Nephron progenitor cell (in vitro differentiated cells): ENCODE results near the gene FBXO4.
"Not testable (repeated sequence)": the region's sequence is repeated elsewhere in the genome, so short reads cannot be mapped to it uniquely, and the experiment has no call there.

Source experiments
- DNase-seq: peaks from one replicate; pipeline ENCODE4 v3.0.0; 2021
- H3K27ac Mint-ChIP-seq: 2 replicates; pipeline ENCODE4 v1.8.0; 2021; ENCODE audit warnings: mild to moderate bottlenecking, moderate library complexity, mixed read lengths
- H3K27me3 Mint-ChIP-seq: 2 replicates; pipeline ENCODE4 v1.8.0; 2021; ENCODE audit warnings: mild to moderate bottlenecking, low read depth, mixed read lengths; ENCODE audit not compliant: poor library complexity
- H3K36me3 Mint-ChIP-seq: 2 replicates; pipeline ENCODE4 v1.8.0; 2021; ENCODE audit warnings: low read depth, mixed read lengths
- H3K4me1 Mint-ChIP-seq: 2 replicates; pipeline ENCODE4 v1.8.0; 2021; ENCODE audit warnings: mixed read lengths
- H3K4me3 Mint-ChIP-seq: 2 replicates; pipeline ENCODE4 v1.8.0; 2021; ENCODE audit warnings: mild to moderate bottlenecking, moderate library complexity, mixed read lengths
- H3K9me3 Mint-ChIP-seq: 2 replicates; pipeline ENCODE4 v1.8.0; 2021; ENCODE audit warnings: mild to moderate bottlenecking, moderate library complexity, mixed read lengths
- TF ChIP-seq, protein P1 (sequence below): fragments of 200-600 bp; sonication (generic); IDR thresholded peaks from 2 replicates; pipeline ENCODE4 v1.5.0; 2021; ENCODE audit warnings: antibody characterized with exemption

Gene FBXO4

DNA sequence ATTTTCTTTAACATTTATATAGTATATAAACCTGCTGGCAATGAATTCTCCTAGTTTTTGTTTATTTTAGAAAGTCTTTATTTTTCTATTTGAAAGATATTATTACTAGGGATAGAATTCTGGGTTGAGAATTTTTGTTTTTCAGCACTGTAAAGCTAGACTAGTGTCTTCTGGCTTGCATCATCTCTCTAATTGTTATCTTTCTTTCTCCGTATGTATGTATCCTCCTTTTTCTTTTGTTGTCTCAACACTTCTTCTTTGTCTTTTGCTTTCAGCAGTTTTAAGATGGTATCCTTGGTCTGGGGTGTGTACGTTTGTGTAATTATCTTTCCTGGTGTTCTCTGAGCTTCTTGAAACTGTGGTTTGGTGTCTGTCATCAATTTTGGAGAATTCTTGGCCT lies 48.8 kb downstream of the FBXO4 start:
- Mint-ChIP-seq H3K4me3 (no peak overlapping the region), H3K36me3 (no peaks in the 10 kb centered on the region), H3K9me3 (peaks cover 18% of the 10 kb centered on the region), H3K27ac (peak overlapping the region; percentile 0), H3K4me1 (no peaks in the 10 kb centered on the region), H3K27me3 (peaks cover 4% of the 10 kb centered on the region)
- DNase-seq = no peak
- TF ChIP-seq, protein P1, sequence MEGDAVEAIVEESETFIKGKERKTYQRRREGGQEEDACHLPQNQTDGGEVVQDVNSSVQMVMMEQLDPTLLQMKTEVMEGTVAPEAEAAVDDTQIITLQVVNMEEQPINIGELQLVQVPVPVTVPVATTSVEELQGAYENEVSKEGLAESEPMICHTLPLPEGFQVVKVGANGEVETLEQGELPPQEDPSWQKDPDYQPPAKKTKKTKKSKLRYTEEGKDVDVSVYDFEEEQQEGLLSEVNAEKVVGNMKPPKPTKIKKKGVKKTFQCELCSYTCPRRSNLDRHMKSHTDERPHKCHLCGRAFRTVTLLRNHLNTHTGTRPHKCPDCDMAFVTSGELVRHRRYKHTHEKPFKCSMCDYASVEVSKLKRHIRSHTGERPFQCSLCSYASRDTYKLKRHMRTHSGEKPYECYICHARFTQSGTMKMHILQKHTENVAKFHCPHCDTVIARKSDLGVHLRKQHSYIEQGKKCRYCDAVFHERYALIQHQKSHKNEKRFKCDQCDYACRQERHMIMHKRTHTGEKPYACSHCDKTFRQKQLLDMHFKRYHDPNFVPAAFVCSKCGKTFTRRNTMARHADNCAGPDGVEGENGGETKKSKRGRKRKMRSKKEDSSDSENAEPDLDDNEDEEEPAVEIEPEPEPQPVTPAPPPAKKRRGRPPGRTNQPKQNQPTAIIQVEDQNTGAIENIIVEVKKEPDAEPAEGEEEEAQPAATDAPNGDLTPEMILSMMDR = no peak

DNA sequence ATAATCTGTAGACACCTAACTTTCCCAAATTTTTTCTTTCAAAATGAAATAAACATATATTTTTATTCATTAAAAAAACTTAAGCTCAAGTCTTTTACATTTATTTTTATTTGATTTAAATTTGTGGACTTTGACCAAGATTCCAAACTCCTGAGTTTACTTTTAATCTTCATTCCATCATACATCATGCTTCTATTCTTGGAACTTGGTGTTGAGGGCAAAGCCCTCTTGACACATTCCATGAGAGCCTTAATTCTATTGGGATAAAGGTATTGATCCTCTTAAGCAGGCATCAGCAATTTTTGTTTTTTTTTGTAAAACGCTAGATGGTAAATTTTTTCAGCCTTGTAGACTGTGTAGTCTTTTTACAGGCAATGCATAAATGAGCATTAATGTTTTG lies 53.6 kb downstream of the FBXO4 start:
- Mint-ChIP-seq H3K4me3 (no peak overlapping the region), H3K36me3 (no peaks in the 10 kb centered on the region), H3K9me3 (peaks cover 4% of the 10 kb centered on the region), H3K27ac (no peak overlapping the region), H3K4me1 (no peaks in the 10 kb centered on the region), H3K27me3 (no peaks in the 10 kb centered on the region)
- TF ChIP-seq, protein P1 = no peak
- DNase-seq = no peak

- H3K4me1 Mint-ChIP-seq = no peaks in the 10 kb centered on the region
- no peak overlapping the region for H3K4me3 Mint-ChIP-seq
- H3K36me3 Mint-ChIP-seq = no peaks in the 10 kb centered on the region
- TF ChIP-seq, protein P1 = no peak
- no peak for DNase-seq
- no peaks in the 10 kb centered on the region for H3K9me3 Mint-ChIP-seq
- no peaks in the 10 kb centered on the region for H3K27me3 Mint-ChIP-seq
- H3K27ac Mint-ChIP-seq = no peak overlapping the region
These were observed 55.3 kb downstream of the FBXO4 start for GRCh38 chr5:41980396-41980795.

DNA sequence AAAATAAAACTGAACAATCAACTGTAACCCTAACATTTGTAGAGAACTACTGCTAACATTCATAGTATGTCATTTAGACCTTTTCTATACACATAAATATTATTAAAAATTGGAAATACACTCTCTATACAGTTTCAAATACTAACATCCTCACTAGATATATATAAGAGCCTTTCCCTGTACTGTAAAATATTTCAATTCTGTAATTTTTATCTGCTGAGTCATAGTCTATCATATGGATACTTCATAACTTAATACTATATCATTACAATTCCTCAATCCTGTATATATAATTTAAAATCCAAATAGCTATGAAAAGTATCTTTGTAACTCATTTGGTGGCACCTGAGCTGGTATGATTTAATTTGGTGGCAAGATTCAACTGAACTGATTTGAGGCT lies 55.8 kb downstream of the FBXO4 start:
- no peak for DNase-seq
- H3K4me3 Mint-ChIP-seq = no peak overlapping the region
- no peaks in the 10 kb centered on the region for H3K36me3 Mint-ChIP-seq
- no peak overlapping the region for H3K27ac Mint-ChIP-seq
- H3K4me1 Mint-ChIP-seq = peaks cover 1% of the 10 kb centered on the region
- no peaks in the 10 kb centered on the region for H3K27me3 Mint-ChIP-seq
- no peaks in the 10 kb centered on the region for H3K9me3 Mint-ChIP-seq
- TF ChIP-seq, protein P1 = no peak

DNA sequence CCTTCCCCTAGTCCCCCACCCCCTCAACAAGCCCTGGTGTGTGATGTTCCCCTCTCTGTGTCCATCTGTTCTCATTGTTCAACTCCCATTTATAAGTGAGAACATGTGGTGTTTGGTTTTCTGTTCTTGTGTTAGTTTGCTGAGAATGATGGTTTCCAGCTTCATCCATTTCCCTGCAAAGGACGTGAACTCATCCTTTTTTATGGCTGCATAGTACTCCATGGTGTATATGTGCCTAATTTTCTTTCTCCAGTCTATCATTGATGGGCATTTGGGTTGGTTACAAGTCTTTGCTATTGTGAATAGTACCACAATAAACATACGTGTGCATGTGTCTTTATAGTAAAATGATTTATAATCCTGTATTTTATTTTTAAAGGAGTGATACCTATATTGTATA lies 57.8 kb downstream of the FBXO4 start:
- H3K27me3 Mint-ChIP-seq, H3K4me3 Mint-ChIP-seq, H3K36me3 Mint-ChIP-seq, H3K27ac Mint-ChIP-seq, H3K9me3 Mint-ChIP-seq, H3K4me1 Mint-ChIP-seq, DNase-seq: not testable (repeated sequence)

DNA sequence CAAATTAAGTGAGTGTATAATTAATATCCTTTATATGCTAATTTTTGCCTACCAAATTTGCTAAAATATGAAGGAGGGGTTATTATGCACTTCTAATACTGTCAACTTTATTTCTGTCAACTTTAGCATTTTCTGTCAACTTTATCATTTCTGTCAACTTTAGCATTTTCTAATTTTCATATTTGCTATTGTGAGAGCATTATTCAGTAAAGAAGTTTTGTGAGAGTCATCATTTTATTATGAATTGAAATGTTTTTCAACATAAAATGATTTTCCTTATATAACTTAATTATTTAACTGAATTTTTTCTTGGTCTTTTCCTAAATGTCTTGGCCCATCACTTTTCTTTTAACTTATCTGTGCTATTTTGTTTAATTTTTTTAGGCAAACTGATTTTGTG lies 58.2 kb downstream of the FBXO4 start:
- H3K27ac Mint-ChIP-seq = no peak overlapping the region
- no peaks in the 10 kb centered on the region for H3K9me3 Mint-ChIP-seq
- TF ChIP-seq, protein P1 = no peak
- no peaks in the 10 kb centered on the region for H3K27me3 Mint-ChIP-seq
- H3K36me3 Mint-ChIP-seq = no peaks in the 10 kb centered on the region
- DNase-seq = no peak
- no peak overlapping the region for H3K4me3 Mint-ChIP-seq
- peaks cover 8% of the 10 kb centered on the region for H3K4me1 Mint-ChIP-seq
